HG03196 (cell line): ENCODE data around the gene PEX6.

Source experiments
- ATAC-seq: cut with Tn5 transposase; IDR thresholded peaks from one replicate; pipeline ENCODE4 v1.9.1; 2021; ENCODE audit not compliant: unreplicated experiment

PEX6 gene, protein sequence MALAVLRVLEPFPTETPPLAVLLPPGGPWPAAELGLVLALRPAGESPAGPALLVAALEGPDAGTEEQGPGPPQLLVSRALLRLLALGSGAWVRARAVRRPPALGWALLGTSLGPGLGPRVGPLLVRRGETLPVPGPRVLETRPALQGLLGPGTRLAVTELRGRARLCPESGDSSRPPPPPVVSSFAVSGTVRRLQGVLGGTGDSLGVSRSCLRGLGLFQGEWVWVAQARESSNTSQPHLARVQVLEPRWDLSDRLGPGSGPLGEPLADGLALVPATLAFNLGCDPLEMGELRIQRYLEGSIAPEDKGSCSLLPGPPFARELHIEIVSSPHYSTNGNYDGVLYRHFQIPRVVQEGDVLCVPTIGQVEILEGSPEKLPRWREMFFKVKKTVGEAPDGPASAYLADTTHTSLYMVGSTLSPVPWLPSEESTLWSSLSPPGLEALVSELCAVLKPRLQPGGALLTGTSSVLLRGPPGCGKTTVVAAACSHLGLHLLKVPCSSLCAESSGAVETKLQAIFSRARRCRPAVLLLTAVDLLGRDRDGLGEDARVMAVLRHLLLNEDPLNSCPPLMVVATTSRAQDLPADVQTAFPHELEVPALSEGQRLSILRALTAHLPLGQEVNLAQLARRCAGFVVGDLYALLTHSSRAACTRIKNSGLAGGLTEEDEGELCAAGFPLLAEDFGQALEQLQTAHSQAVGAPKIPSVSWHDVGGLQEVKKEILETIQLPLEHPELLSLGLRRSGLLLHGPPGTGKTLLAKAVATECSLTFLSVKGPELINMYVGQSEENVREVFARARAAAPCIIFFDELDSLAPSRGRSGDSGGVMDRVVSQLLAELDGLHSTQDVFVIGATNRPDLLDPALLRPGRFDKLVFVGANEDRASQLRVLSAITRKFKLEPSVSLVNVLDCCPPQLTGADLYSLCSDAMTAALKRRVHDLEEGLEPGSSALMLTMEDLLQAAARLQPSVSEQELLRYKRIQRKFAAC

DNA sequence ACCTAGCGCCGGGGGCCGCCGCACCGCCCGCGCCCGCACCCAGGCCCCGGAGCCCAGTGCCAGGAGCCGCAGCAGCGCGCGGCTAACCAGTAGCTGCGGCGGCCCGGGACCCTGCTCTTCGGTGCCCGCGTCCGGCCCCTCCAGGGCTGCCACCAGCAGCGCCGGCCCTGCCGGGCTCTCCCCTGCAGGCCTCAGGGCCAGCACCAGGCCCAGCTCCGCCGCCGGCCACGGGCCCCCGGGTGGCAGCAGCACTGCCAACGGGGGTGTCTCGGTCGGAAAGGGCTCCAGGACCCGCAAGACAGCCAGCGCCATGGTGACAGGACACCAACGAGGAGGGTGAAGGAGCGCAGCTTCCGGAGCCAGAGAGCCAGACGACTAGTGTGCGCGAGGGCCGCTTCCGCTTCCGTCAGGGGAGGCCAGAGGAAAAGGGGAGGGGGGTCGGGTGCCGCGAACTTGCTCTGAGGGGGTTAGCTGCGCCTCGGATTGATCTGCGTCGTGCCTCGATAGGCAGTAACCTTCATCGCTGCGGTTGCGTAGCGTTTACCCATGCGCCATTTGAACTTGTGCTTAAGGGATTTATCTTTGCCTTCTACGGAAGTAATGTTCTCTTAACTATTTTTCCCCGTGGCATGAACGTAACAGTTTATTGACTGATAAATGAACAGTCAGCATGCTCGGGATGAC lies at the start of gene PEX6:
Gene PEX6 (minus strand): TSS at position 343 of the 684 bp plus-strand sequence. CDS start 31 bp downstream, at position 312.
- peak; percentile 75 for ATAC-seq

DNA sequence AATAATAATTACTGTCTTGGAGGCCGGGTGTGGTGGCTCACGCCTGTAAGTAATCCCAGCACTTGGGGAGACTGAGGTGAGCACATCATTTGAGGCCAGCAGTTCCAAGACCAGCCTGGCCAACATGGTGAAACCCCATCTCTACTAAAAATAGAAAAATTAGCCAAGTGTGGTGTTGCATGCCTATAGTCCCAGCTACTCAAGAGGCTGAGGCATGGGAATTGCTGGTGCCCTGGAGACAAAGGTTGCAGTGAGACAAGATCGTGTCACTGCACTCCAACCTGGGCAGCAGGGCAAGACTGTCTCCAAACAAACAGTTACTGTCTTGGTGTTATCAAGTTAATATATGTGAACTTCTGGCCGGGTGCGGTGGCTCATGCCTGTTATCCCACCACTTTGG lies 47.4 kb upstream of the PEX6 start:
- ATAC-seq, result no peak

DNA sequence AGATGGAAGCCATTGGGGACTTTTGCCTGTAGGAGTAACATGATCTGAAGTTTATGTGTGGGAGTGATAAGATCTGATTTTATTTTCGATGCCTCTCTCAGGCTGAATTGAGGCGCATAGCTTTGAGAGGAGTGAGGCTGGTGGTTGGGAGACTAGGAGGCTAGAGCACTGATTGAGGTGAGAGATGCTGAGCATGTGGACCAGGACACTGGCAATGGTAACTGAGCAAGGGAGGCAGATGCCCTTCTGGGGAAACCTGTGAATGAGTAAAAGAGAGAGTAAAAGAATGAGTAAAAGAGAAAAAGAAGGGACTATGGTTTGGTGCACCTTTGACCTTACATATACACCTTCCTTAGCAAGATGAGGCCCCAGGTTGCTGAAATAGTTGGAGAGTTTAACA lies 45.5 kb upstream of the PEX6 start:
- no peak for ATAC-seq

DNA sequence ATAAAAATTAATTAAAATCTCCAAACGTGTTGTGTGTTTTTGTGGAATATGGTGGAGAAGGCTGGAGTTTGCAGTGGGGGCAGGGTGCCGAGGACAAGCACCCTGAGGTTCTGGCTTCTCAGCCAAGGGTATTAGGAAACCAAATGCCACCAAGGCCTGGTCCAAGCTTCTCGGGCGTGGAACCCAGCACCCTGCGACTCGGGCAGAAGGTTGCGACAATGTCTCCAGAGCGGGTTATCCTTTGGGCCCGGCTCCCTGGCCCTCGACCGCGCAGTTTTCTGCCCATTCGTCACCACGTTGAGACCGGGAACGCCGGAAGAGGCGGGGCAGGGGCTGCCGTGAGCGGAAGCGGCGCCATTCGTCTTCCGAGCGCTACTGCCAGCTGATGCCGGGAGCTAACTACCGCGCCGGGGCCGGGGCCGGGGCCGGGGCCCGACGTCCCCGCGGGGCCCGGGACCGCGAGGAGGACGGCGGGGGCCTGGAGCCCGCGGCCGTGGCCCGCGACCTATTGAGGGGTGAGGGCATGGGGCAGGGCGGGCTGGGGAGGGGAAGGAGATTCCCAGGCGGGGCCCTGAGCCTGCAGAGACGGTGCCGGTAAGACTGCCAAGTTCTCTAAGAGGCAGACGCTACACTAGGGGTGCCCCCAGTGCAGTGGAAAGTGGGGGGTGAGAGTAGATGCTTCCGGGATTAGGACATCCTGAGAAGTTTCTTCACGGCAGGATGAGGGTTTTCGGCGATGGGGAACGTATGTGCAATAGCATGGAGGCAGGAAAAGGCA lies 42.5 kb upstream of the PEX6 start, which contains the start of gene RRP36:
Gene RRP36 (plus strand): TSS at position 354 of the 778 bp plus-strand sequence. CDS start 32 bp downstream, at position 386.
- ATAC-seq, result peak; percentile 62

DNA sequence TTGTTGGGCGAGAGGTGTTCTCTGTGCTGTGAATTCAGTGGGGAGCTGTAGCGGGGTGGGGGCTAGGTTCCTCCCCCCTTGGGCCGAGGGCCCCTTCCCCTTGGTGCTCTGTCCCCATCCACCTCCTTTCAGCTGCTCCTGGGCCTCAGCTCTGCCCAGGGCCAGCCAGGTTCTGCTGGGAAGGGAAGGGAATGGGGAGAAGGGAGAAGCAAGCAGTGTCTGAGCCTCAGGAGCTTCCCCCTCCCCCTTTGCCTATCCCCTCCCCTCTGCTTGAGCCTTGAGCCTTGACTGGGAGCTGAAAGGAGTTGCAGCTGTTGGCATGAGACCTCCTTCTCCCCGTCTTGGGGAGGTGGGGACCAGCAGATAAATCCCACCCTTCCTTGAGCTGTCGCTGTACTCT lies 41.9 kb upstream of the PEX6 start:
- no peak for ATAC-seq

DNA sequence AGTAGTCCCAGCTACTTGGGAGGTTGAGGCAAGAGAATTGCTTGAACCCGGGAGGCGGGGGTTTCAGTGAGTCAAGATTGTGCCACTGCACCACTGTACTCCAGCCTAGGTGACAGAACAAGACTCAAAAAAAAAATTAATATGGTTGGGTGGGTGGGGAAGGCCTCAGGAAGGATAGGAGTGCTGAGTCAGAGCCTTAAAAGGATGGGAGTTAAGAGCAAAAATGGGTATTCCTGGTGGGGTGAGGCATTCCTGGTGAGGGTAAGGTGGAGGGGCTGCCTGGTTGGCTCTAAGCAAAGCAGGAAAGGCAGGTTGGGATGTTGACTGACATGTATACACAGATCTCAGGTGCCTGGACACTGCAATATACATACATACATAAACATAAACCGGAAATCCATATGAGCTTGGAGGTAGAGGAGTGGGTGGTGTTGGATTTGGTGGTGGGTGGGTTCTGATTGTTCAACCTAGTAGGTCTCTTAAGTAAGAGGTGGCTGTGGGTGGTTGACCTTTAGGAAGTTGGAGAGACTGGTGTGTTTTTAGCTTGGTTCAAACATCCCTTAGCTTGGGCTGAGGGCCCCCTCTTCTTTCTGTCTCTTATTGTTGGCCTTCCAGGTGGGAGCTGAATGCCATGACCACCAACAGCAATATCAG lies 41.2 kb upstream of the PEX6 start:
- ATAC-seq, result no peak

DNA sequence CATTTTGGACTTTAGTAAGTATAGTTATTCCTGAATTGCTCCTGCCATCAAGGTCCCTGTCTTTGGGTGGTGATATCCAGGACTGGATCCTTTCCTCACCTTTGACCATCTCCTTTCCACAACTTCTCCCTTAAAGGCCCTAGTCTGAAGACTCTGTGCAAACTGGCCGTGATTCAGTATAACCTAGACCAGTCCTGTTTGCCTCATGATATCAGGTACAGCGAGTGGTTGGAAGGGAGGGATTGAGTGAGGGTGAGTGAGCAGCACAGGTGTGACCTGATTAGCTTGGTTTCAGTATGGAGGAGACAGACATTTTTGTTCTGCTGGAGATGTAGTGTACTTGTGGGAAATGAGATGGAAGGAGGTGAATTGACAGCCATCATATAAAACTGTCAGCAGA lies 40.2 kb upstream of the PEX6 start:
- no peak for ATAC-seq

DNA sequence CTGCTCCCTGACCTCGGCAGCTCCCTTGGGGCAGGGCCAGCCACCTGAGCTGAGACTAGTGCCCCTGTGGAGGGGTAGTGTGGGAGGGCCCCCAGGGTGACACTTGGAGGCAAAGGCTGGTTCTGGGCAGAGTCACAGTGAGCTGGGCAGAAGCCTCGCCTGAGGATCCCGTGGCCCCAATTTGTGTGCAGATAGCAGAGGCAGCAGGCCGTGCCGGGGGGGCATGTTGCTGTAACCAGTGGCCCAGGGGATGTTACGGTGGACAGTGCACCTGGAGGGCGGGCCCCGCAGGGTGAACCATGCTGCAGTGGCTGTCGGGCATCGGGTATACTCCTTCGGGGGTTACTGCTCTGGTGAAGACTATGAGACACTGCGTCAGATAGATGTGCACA lies 38.0 kb upstream of the PEX6 start:
- ATAC-seq, result no peak

DNA sequence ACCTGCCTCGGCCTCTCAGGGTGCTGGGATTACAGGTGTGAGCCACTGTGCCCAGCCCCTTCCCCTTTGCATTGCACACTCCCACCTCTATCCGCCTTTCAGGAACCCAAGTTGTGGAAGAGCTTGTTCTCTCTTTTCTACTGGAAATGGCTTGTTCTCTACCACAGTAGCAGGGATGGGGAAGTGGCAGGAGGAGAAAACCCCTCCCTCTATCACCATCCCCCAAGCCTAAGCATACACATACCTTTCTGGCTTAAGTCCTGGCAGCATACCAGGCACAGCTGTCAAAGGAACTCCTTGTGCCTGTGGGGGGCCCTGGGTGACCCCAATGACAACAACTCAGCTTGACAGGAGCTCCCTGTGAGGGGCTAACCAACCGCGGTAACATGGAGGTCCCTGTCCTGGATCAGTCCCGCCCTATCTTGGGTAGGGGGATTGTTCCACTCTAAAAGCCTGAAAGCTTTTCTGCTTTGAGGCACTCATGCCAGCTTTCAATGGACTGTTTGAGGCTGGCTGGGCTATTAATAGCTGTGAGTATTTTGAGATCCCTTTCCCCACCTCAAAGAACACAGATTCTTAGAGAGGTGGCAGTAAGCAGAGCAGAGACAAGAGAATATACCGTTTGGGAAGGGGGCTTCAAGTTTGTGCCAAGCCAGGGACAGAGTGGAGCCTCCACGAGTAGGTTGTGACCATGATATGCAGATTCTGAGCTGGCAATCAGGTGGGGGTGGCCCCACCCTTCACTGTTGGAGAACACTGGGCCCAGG lies 37.4 kb upstream of the PEX6 start:
- no peak for ATAC-seq

DNA sequence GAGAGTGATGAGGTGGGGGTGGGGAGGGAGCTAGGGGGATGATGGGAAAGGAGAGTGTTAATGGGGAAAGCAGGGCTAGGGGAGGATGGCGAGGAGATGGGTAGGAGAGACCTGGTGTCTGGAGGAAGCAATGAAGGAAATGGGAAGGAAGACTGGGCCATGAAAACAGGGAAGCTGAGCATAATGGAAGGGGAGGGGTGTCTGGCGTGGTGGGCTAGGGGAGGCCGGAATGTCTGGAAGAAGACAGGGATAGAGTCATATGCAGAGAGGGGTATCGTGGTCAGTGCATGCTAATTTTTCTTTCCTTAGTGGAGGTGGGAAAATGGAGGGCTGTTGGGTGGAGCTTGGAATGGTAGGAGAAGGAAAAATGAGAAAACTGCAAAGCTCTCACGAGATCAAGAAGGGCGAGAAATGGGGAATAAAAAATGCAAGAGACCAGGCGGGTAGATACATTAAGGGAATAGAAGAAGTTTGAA lies 35.5 kb upstream of the PEX6 start:
- no peak for ATAC-seq

DNA sequence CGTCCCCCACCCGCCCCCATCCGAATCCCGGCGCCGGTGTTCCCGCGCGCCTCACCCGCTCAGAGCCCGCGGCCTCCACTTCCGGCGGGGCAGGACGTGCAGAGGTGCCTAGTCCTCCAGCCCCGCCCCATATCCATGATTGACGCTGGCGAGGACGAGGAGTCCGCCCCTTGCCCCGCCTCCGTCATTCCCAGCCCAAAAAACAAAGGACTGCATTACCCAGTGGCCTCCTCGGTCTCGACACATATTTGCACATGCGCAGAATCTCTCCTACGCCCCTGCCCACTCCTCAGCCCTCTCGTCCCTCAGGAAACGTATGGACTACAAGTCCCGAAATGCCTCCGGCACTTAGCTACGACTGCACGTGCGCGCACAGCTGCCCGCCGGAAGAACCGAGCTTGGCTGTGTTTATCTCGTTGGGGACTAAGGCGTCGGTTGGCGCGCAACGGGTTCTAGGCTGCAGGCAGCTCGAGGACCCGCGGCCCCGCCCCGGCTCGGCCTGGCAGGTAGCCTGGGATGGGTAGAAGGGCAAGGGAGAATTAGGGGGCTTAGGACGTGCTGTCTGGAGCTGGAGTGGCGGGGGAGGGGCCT lies 35.0 kb upstream of the PEX6 start, which contains the start of the genes KLHDC3 and MEA1:
Gene KLHDC3 (plus strand): TSS at position 407 of the 591 bp plus-strand sequence. CDS start 2,944 bp downstream, outside the sequence.
Gene MEA1 (minus strand): TSS at position 104 of the 591 bp plus-strand sequence. CDS start 133 bp downstream, outside the sequence.
- peak; percentile 90 for ATAC-seq

DNA sequence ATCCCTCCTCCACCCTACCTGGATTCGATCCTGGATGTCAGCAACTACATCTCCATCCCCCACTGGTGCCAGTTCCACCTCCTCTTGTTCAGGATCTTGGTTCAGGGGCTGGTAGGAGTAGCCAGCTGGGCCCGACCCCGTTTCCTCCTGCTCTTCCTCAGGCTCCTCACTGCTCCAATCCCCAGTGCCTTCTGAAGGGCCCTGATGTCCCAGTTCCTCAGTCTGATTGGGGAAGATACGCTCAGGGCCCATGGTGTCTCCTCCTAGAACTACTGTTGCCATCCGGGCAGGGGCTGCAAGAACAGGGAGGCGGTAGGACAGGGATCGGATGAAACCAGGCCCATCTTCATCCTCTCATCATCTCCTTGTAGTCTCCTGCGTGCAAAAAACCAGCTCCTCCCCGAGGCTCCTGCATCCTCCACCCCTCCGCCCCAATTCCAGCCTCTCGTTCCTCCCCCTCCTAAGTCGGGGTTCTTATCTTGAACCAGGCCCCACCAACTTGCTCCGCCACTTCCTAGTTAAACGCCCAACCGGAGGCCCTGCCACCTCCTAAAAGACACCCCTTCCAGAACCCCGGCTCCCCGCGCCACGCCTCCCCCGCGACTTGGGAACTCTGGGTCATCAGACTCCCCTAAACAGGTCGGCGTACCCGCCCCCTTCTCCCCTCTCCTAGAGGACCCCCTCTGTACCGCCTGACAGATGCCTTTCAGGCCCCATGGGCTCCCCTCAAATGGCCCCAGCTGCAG lies 34.3 kb upstream of the PEX6 start:
- peak; percentile 2 for ATAC-seq

DNA sequence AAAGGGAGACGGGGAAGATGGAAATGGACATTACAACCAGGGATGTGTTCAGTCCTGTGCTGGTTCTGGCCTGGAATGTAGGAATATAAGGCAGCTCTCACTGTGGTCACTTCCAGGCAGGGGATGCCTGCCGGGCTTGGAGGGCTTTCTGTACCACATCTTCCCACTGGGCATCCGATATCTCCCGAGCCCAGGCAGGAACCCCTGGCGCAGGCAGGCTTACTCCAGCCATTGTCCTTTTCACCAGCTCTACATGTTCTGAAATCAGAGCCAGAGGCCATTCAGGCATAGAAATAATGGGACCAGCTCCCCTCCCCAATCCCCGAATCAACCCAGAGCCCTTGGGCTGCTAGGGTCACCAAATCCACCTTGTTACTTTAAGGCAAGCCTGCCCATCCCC lies 33.4 kb upstream of the PEX6 start:
- ATAC-seq, result no peak

DNA sequence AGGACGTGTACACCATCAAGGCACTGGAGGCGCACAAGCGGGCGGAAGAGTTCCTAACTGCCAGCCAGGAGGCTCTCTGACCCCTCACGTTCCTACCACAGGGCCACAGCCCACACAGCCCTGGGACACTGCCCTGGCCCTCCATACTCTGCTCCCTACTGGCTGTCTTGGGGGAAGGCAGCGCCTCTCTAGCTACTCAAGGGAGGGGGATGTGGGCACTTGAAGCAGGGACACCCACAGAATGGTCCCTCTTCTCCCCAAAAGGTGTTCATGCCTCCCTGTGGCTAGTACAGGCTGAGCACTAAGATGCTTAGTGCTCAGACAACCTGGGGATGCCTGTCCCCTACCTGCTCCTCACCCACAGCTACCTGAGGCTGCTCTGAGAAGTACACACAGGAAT lies 32.2 kb upstream of the PEX6 start:
- ATAC-seq, result no peak

DNA sequence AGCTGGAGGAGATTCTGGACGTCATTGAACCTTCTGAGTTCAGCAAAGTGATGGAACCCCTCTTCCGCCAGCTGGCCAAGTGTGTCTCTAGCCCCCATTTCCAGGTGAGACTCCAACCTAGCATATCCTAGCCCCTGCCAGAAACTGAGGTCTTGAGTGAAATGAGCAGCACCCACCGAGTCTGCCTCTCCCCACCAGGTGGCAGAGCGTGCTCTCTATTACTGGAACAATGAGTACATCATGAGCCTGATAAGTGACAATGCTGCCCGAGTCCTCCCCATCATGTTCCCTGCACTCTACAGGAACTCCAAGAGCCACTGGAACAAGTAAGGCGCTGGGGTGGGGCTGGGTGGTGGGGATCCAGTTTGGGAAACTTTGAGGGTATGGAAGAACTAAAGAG lies 30.1 kb upstream of the PEX6 start:
- ATAC-seq, result no peak

DNA sequence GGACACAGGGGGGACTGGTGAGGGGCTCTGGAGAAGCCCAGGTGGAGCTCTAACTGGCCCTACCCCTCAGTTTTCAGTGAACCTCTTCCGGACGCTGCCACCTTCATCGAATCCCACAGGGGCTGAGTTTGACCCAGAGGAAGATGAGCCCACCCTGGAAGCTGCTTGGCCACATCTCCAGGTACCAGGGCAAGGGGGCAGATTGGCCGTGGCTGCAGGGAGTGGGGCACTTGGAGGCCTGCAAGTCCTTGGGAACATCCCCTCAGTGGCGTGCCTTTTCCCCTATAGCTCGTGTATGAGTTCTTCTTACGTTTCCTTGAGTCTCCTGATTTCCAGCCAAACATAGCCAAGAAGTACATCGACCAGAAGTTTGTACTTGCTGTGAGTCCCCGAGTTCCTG lies 28.1 kb upstream of the PEX6 start:
- no peak for ATAC-seq

DNA sequence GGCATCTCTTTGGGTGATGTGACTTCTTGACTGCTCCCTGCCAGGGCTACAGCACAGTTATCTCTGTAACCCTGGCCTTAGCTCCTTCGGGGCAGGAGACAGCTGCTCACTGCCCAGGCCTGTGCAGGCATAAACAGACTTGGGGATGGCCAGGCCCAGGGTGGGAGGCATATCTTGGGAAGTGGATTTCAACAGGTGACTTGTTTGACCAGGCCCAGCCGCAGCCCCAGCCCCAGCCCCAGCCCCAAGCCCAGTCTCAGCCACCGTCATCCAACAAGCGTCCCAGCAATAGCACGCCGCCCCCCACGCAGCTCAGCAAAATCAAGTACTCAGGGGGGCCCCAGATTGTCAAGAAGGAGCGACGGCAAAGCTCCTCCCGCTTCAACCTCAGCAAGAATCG lies 27.3 kb upstream of the PEX6 start:
- ATAC-seq, result no peak

DNA sequence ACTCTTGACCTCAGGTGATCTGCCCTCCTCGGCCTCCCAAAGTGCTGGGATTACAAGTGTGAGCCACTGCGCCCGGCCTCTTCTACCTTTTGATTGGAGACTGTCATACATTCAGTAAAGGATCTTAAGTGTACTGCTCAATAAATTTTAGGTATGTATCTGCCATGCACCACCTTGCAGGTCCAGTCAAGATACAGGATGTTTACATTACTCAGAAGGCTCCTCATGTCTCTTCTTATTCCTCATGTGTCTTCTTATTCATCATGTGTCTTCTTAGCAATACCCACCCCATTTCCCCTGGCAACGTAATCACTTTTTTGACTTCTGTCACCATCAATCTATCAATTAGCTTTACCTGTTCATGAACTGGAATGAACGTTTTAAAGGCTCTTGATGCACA lies 26.9 kb upstream of the PEX6 start:
- ATAC-seq, result no peak
